Mucosa of rectum (tissue), 2 donors: Measurements from ENCODE around the gene PCBP3.

Source experiments
- H3K27ac ChIP-seq, 2 donors: one replicate each; pipeline ENCODE4 v1.7.0; 2013; ENCODE audit warnings: inconsistent platforms in 2 of 2, low read depth in 2 of 2, low read length in 2 of 2
- H3K27me3 ChIP-seq, 2 donors: one replicate each; pipeline ENCODE4 v1.7.0; 2013; ENCODE audit warnings: low read length in 2 of 2; ENCODE audit not compliant: control insufficient read depth in 2 of 2, insufficient read depth in 2 of 2
- H3K36me3 ChIP-seq, 2 donors: one replicate each; pipeline ENCODE4 v1.7.0; 2013; ENCODE audit warnings: low read length in 2 of 2; ENCODE audit not compliant: control insufficient read depth in 2 of 2, insufficient read depth in 2 of 2
- H3K4me1 ChIP-seq, 2 donors: one replicate each; pipeline ENCODE4 v1.7.0; 2013; ENCODE audit warnings: low read length in 2 of 2, mild to moderate bottlenecking in 1 of 2; ENCODE audit not compliant: control insufficient read depth in 2 of 2, insufficient read depth in 2 of 2
- H3K4me3 ChIP-seq, 2 donors: one replicate each; pipeline ENCODE4 v1.7.0; 2013; ENCODE audit warnings: low read length in 2 of 2
- H3K9ac ChIP-seq, 2 donors: one replicate each; pipeline ENCODE4 v1.7.0; 2013; ENCODE audit warnings: low read length in 2 of 2, low read depth in 1 of 2, mild to moderate bottlenecking in 1 of 2
- H3K9me3 ChIP-seq, 2 donors: one replicate each; pipeline ENCODE4 v1.7.0; 2013; ENCODE audit warnings: low read length in 2 of 2; ENCODE audit not compliant: control insufficient read depth in 2 of 2
- donor health status: healthy.
- donor health status: Normal muscosa, but diverticular disease.

Gene PCBP3

GRCh38 chr21:45902292-45902995 is 258.9 kb downstream of the PCBP3 start:
- no peak overlapping the region for H3K9ac ChIP-seq
- no peak overlapping the region for H3K4me3 ChIP-seq
- H3K4me1 ChIP-seq, result no peaks in the 10 kb centered on the region
- H3K36me3 ChIP-seq, result no peaks in the 10 kb centered on the region
- H3K9me3 ChIP-seq, result no peaks in the 10 kb centered on the region
- no peak overlapping the region for H3K27ac ChIP-seq
- no peaks in the 10 kb centered on the region for H3K27me3 ChIP-seq

DNA sequence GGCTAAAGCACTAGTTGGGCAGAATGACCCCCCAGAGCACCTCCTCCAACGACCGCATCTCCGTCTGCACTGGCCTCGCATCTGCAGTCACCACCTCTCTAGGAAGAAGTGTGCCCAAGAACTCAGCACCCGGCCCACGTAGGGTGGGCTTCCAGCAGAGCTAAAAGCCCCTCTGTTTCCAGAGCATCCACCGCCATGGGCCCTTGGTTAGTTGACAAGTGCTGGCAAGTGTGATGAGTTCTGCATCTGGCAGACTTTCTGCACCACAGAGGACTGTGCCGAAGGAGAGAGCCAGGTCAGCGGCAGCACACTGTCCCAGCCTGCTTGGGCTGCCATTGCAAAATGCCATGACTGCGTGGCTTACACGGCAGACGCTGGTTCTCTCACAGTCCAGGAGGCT is 261.7 kb downstream of the PCBP3 start:
- H3K4me1 ChIP-seq, result no peaks in the 10 kb centered on the region
- no peak overlapping the region for H3K4me3 ChIP-seq
- H3K9me3 ChIP-seq, result no peaks in the 10 kb centered on the region

DNA sequence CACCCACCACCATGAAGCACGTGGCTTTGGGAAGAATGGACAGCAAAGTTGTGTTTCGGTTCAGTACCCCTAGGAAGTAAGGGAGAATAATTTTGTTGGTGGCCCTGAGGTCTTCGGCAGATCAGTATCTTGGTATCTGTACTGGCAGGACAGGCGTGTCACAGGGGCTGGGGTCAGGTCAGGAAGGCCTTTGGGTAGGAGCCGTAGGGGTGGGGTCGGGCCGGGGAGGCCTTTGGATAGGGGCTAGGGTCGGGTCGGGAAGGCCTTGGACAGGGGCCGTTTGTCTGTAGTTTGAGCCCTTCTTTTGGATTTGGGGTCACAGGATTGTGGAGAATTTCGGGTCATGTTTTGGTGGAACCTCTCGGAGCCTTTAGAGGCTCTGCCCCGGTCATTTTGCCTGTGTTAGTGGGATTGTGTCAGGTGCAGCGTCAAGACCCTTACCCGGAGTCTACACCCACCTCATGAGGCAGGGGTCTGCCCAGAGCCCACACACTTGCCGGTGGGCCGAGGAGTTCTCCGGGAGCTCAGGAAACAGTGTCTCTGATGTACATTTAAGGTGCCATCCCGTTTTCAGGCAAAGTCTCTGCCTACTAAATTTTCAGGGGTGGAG is 262.8 kb downstream of the PCBP3 start:
- Histone ChIP-seq H3K4me1 (no peaks in the 10 kb centered on the region), H3K27ac (no peak overlapping the region), H3K9me3 (no peaks in the 10 kb centered on the region), H3K27me3 (no peaks in the 10 kb centered on the region), H3K36me3 (no peaks in the 10 kb centered on the region), H3K9ac (no peak overlapping the region), H3K4me3 (no peak overlapping the region)

More for the DNA sequence above, 261.7 kb downstream of the PCBP3 start:
- no peaks in the 10 kb centered on the region for H3K27me3 ChIP-seq
- H3K9ac ChIP-seq, result no peak overlapping the region
- H3K36me3 ChIP-seq, result no peaks in the 10 kb centered on the region
- H3K27ac ChIP-seq, result no peak overlapping the region

DNA sequence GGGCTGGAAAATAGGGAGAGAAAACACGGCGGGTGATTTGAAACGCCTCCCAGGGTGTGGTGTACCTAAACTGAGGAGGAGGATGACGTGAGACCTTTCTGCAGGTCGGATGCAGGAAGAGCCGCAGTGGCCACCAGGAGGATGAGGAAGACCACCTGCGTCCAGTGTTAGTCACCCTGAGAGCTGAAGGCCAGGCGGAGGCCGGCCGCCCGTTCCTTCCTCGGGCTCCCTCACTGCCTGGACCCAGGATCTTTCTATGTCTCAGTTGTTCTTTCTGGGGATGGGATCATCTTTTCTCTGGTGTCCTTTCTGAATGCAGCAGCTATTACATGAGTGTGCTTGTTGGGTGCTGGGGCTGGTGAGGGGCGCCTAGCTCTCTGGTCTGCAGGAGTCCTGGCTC is 263.3 kb downstream of the PCBP3 start:
- H3K9ac ChIP-seq, result no peak overlapping the region
- H3K4me1 ChIP-seq, result no peaks in the 10 kb centered on the region
- no peak overlapping the region for H3K4me3 ChIP-seq
- H3K36me3 ChIP-seq, result no peaks in the 10 kb centered on the region
- no peaks in the 10 kb centered on the region for H3K27me3 ChIP-seq
- H3K27ac ChIP-seq, result no peak overlapping the region
- no peaks in the 10 kb centered on the region for H3K9me3 ChIP-seq

GRCh38 chr21:45908536-45909237 is 265.2 kb downstream of the PCBP3 start:
- Histone ChIP-seq H3K9me3 (no peaks in the 10 kb centered on the region), H3K27ac (no peak overlapping the region), H3K36me3 (no peaks in the 10 kb centered on the region), H3K9ac (no peak overlapping the region), H3K27me3 (no peaks in the 10 kb centered on the region), H3K4me3 (no peak overlapping the region), H3K4me1 (no peaks in the 10 kb centered on the region)

DNA sequence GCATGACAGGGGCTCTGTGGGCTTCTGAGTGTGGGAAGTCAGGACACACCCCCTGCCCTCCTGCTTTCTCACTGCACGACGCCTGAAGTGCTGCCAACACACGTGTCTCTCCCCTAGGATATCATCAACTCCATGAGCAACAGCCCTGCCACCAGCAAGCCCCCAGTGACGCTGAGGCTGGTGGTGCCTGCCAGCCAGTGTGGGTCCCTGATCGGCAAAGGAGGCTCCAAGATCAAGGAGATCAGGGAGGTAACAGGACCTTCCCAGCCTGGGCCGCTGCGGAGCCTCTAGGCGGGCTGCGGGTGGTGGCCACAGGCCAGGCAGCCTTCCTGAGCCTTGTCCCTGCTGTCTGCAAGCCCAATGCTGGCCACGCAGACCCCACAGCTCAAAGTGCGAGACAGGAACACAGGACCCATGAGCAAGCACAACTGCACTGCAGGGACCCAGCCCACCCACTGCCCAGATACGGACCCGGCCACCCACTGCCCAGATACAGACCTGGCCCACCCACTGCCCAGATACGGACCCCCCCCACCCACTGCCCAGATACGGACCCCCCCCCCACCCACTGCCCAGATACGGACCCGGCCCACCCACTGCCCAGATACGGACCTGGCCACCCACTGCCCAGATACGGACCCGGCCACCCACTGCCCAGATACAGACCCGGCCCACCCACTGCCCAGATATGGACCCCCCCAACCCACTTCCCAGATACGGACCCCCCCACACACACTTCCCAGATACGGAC is 265.9 kb downstream of the PCBP3 start:
- no peaks in the 10 kb centered on the region for H3K36me3 ChIP-seq
- H3K9me3 ChIP-seq, result no peaks in the 10 kb centered on the region
- H3K27ac ChIP-seq, result no peak overlapping the region
- no peak overlapping the region for H3K9ac ChIP-seq
- no peaks in the 10 kb centered on the region for H3K27me3 ChIP-seq
- H3K4me3 ChIP-seq, result no peak overlapping the region
- H3K4me1 ChIP-seq, result no peaks in the 10 kb centered on the region

- Histone ChIP-seq H3K9ac (no peak overlapping the region), H3K36me3 (no peaks in the 10 kb centered on the region), H3K27me3 (no peaks in the 10 kb centered on the region), H3K27ac (no peak overlapping the region), H3K4me1 (no peaks in the 10 kb centered on the region), H3K4me3 (no peak overlapping the region), H3K9me3 (no peaks in the 10 kb centered on the region)
These were observed 266.6 kb downstream of the PCBP3 start for GRCh38 chr21:45910155-45910547.

DNA sequence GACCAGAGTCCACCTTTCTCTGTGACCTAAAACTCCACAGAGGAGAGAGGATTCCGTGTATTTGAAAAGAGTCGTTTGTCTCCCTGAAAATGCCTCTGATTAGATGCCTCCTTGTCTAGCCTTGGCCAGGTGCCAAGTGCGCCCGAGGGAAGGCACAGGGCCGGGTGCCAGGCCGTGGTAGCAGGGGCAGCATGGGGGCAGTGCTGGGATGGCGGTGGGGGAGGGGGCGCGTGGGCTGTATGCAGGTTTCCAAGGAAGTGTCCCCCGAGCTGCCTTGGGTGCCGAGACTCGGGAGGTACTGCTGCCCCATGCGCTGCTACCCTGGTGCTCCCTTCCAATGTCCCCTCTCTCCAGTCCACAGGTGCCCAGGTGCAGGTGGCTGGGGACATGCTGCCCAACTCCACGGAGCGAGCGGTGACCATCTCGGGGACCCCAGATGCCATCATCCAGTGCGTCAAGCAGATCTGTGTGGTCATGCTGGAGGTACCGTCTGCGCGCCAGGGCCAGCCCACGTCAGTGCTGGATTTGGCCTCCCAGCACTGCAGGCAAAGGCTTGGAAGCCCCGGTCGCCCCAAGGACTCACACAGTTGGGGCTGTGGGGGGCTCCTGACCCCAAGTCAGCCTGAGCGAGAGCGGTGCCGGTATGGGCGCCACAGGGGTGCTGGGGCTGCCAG is 267.2 kb downstream of the PCBP3 start:
- Histone ChIP-seq H3K4me3 (no peak overlapping the region), H3K36me3 (no peaks in the 10 kb centered on the region), H3K27ac (no peak overlapping the region), H3K9me3 (no peaks in the 10 kb centered on the region), H3K9ac (no peak overlapping the region), H3K27me3 (no peaks in the 10 kb centered on the region), H3K4me1 (no peaks in the 10 kb centered on the region)

- no peak overlapping the region for H3K4me3 ChIP-seq
- H3K27me3 ChIP-seq, result no peaks in the 10 kb centered on the region
- no peaks in the 10 kb centered on the region for H3K36me3 ChIP-seq
- no peaks in the 10 kb centered on the region for H3K4me1 ChIP-seq
- no peak overlapping the region for H3K27ac ChIP-seq
- no peaks in the 10 kb centered on the region for H3K9me3 ChIP-seq
- H3K9ac ChIP-seq, result no peak overlapping the region
These were observed 268.3 kb downstream of the PCBP3 start for GRCh38 chr21:45911806-45912325.
